ENCODE results near the gene LCE1D.

LCE1D gene

GRCh38 chr1:152796421-152796820 lies at the start of gene LCE1D:
LCE1D (plus strand) TSS chr1:152796721; CDS start chr1:152797795, 1,074 bp downstream.
- DNase-seq, result no peak

- no peak for DNase-seq
These were observed 48.7 kb upstream of the LCE1D start for GRCh38 chr1:152747831-152748230.

- DNase-seq, result no peak
These were observed 44.3 kb upstream of the LCE1D start for GRCh38 chr1:152752225-152752624.

DNA sequence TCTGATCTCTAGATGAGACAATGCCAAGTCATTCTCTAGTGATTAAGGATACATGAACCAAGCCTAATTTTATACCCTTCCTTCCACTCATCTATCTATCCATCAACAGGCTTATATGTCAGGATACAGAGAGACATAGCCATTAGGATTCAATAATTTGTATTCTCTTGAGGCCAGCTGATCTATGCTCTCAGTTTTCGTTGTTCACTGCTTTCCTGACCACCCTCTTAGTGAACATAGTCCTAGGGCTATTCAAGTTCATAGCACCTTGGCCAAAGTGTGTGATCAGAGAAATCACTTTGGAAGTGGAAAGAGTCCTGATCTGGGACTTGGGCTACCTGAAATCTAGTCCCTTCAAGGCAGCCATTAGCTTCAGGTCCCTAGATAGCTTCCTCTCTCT lies 42.9 kb upstream of the LCE1D start:
- DNase-seq, result no peak

DNA sequence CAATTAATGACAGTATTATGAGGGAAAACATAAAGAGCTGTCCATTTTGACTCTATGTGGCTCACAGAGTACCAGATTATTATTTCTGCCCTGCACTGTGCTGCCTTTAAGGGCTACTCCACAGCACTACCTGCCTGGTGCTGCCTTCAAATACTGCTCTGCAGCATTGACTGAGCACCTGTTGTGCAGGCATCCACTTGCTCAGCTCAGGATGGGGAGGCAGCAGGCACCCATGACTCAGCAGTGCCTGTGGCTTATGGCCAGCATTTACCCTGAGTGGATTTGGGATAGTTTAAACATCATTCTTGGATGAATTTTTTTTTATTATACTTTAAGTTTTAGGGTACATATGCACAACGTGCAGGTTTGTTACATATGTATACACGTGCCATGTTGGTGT lies 39.6 kb upstream of the LCE1D start:
- no peak for DNase-seq

DNA sequence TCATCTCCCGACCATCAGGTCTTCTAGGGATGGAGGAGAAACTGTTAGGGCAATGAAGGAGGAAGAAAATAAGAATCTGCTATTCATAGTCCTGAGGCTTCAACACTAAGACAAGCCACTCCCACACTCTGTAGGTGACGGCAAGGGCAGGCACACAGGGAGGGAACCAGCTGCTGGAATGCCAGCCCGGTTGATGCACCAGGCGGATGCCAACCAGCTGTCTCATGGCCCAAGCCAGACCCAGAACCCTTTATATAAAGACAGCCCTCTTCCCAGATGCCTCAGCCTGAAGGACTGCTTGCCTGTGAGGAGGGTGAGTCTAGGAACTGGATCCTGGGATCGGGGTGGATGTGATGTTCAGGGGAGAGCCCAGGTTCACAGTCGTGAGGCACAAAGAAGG lies 38.8 kb upstream of the LCE1D start, which contains the start of gene KPRP:
Gene KPRP, plus strand, starts transcription at position 279 of the 400 bp plus-strand sequence. CDS start 1,564 bp downstream, outside the sequence.
- DNase-seq, result no peak

GRCh38 chr1:152758636-152759035 lies 37.9 kb upstream of the LCE1D start:
- no peak for DNase-seq

DNA sequence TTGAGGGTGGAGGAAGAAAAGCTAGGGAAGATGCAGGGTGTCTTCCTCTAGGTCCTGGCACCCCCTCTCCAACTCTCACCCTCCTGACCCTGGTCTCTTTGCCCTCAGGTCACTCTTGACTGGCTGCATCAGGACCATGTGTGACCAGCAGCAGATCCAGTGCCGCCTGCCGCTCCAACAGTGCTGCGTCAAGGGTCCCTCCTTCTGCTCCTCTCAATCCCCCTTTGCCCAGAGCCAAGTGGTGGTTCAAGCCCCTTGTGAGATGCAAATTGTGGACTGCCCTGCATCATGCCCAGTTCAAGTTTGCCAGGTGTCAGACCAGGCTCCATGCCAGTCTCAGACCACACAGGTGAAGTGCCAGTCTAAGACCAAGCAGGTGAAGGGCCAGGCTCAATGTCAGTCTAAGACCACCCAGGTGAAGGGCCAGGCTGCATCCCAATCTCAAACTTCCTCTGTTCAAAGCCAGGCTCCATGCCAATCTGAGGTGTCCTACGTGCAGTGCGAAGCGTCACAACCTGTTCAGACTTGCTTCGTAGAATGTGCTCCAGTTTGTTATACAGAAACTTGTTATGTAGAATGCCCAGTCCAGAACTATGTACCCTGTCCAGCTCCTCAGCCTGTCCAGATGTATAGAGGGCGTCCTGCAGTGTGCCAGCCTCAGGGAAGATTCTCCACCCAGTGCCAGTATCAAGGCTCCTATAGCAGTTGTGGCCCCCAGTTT lies 36.9 kb upstream of the LCE1D start:
- DNase-seq, result no peak

DNA sequence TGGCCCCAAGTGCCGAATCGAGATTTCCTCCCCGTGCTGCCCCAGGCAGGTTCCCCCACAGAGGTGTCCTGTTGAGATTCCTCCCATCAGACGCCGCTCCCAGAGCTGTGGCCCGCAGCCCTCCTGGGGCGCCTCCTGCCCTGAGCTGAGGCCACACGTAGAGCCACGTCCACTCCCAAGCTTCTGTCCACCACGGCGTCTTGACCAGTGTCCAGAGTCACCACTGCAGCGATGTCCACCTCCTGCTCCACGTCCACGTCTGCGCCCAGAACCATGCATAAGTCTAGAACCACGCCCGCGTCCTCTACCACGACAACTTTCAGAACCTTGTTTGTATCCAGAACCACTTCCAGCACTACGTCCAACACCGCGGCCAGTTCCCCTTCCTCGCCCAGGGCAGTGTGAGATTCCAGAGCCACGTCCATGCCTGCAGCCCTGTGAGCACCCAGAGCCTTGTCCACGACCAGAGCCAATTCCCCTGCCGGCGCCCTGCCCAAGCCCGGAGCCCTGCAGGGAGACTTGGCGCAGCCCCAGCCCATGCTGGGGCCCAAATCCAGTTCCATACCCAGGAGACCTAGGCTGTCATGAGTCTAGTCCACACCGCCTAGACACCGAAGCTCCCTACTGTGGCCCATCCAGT lies 35.9 kb upstream of the LCE1D start:
- no peak for DNase-seq

- DNase-seq, result no peak
These were observed 34.8 kb upstream of the LCE1D start for GRCh38 chr1:152761609-152762213.

- no peak for DNase-seq
These were observed 27.5 kb upstream of the LCE1D start for GRCh38 chr1:152768847-152769533.

GRCh38 chr1:152770411-152770810 lies 26.1 kb upstream of the LCE1D start:
- DNase-seq, result no peak

DNA sequence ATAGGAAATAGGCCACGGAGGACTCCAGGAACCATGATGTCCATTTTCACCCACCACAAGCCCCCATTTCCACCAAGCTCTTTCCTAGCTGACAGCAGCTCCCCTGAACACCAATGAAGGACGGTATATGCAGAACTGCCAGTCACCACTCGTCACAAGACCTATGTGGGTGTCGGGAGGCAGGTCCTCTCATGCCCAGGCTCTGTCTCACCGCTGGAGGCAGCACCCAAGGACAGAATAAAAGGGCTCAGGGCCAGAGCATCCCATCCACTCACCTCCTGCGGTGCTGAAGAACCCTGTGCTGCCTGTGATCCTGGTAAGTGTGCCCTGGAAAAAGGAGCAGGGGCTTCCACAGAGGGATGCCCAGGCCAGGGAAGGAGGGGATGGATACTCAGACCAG lies 21.6 kb upstream of the LCE1D start, which contains the start of gene LCE1F:
Gene LCE1F, plus strand, starts transcription at position 266 of the 400 bp plus-strand sequence. CDS start 1,232 bp downstream, outside the sequence.
- no peak for DNase-seq

DNA sequence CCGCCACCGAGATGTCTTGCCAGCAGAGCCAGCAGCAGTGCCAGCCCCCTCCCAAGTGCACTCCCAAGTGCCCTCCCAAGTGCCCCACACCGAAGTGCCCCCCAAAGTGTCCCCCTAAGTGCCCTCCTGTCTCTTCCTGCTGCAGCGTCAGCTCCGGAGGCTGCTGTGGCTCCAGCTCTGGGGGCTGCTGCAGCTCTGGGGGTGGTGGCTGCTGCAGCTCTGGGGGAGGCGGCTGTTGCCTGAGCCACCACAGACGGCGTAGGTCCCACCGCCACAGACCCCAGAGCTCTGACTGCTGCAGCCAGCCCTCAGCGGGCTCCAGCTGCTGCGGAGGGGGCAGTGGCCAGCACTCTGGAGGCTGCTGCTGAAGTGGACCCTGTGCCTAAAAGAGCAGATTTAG lies 20.2 kb upstream of the LCE1D start:
- no peak for DNase-seq

- no peak for DNase-seq
These were observed 18.9 kb upstream of the LCE1D start for GRCh38 chr1:152777510-152778137.

GRCh38 chr1:152783095-152783494 lies 13.4 kb upstream of the LCE1D start:
- DNase-seq, result no peak

GRCh38 chr1:152786077-152786476 lies 10.4 kb upstream of the LCE1D start, which contains the start of gene LCE1E:
LCE1E (plus strand) TSS chr1:152786257; CDS start chr1:152787300, 1,043 bp downstream.
- no peak for DNase-seq

DNA sequence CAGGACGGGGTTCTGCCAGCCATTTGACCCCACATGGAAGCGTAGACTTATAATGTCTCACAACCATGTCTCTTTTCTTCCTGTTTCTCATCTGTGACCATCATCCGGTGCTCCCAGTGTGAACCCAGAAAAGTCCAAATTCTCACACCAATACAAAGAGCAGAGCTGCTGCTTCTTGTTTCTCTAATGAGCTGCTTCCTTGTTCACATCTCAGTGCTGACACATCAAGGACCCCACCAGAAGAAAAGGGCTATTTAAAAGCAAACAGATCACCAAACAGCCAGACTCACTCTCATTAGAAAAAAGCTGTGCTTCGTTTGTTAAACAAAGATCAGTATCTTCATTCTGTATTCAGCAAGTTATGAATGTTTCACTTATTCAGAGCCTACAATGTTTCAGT lies 835 bp upstream of the LCE1D start:
- DNase-seq, result no peak

DNA sequence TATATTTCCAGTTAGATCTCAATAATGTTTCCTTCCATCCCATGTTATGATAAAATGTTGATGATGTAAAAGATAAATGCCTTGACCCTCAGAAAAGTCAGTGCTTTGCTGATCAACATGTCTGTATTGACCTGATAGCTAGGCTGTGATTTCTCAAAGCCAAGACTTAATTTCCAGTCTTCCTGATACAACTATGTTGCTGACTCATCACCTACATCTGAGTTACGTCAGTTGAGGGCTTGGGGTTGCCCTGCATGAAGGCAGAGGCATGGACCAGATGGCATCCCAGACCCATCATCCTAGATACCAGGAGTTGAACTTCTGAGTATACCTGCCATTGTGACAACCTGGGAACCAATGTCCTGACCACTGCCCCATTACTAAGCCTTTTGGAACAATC lies 4.8 kb downstream of the LCE1D start:
- DNase-seq, result no peak

DNA sequence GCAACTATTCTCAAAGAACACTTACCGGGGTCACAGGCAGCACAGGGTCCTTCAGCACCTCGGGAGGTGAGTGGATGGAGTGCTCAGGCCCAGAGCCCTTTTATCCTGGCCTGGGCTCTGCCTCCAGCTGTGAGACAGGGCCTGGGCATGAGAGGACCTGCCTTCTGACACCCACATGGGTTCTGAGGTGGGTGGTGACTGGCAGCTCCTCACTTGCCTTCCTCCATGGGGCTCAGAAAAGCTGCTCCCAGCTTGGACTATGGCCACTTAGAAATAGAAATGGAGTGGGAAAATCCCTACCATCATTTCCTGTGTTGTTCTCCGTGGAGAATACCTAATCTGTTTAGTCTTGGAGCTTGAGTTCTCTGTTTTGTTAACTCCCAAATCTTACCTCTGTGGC lies 10.1 kb downstream of the LCE1D start, which contains the start of gene LCE1C:
Gene LCE1C, minus strand, starts transcription at position 76 of the 400 bp plus-strand sequence. CDS start 1,173 bp downstream, outside the sequence.
- no peak for DNase-seq

DNA sequence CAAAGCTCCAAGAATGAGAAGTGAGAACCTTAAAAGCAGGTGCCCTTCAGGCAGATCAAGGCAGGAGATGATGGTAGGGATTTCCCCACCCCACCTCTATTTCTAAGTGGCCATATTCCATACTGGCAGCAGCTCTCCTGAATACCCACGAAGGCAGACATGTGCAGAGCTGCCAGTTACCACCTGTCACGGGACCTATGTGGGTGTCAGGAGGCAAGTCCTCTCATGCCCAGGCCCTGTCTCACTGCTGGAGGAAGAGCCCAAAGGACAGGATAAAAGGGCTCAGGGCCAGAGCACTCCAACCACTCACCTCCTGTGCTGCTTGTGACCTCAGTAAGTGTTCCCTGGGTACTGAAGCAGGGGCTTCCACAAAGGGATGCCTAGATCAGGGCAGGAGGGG lies 14.5 kb downstream of the LCE1D start:
- no peak for DNase-seq

DNA sequence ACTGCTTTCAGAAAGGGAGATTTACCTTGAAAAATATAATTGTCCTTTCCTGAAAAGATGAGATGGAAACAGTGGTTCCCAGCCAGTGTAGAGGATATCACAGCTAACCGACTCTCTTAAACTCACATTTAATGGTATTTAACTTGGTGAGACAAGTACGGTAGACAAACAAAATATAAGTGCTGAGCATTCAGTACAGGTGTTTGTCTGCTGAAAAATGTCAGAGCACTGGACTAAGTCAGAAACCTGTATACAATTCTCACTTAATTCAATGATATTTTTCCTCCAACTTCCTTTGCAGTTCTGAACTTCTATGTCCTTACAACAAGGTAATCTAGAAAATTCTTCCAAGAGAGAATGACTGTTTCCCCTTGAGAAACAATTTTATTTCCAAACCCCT lies 15.2 kb downstream of the LCE1D start, which contains the start of gene LCE1B:
Gene LCE1B, plus strand, starts transcription at position 301 of the 400 bp plus-strand sequence. CDS start 476 bp downstream, outside the sequence.
- no peak for DNase-seq

Data from activated CD4-positive, CD25-positive, alpha-beta regulatory T cell (primary cell).